HS-27A (cell line): Measurements from ENCODE around the gene FBXW4.

Experiments used
- DNase-seq: peaks from one replicate; pipeline ENCODE4 v3.0.0-alpha.2; 2012; ENCODE audit warnings: low read depth, missing footprints

Gene FBXW4

DNA sequence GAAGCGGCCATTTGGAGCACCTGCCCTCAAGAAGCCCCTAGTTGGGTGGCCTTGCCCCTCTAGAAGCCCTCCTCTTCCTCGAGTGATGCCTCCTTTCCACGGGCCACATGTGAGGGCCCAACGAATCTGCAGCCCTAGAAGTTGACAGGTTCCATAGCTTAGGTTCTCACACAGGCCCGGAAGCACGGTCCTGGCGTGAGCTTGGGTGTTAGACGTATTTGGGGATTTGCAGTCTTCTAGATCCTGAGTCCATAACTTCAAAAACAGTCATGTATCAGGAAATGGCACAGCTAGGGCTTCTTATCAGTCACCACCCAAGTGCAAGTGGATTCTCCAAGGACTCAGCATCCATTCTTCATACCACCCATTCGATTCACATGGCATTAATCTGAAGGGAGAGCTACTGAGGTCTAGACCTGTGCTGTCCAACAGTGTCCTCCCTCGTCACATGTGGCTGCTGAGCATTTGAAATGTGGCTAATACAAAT lies 477 bp upstream of the FBXW4 start:
- no peak for DNase-seq

DNA sequence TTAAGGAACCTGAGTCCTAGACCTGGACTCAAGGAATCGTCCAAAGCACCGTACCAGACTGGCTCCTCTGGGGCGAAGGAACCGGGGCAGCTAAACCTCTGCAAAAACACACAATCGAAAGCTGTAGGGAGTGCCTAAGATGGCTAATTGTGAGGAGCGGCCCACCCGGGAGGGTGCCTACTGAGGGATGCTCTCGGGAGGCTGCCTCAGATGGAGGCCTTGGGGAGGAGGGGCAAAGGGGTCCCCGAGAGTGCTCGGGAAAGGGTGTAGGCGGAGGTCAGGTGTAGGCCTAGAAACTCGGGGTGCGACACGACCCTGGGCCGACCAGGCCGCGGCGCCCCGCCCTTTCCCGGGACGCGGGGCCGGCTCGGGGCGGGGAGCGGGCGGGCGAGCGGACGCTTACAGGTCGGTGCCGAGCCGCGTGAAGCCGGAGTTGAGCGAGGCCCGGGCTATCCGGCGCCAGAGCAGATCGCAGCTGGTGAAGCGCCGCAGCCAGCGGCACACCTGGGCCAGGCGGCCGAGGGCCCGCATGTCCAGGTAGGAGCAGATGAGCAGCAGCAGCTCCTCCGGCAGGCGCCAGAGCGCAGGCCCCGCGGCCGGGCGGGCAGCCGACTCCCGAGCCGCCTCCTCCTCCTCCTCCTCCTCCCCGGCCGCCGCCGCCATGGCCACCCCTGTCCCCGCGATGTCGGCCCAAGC lies 844 bp downstream of the FBXW4 start:
- DNase-seq: no peak

DNA sequence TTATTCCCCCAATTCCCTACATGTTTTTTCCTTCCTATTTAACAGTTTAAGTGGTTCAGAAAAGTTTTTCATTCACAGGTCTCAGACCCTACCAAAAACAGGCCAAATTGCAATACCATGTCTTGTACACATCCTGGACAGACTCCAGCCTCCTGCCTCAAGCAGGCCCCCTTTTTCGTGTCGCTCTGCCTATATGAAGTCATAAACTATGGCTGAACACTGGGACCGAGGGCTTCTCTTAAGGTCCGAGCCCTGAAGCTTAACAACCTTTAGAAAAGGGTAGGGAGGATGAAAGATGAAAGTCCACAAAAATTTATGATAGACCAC lies 1.4 kb downstream of the FBXW4 start:
- no peak for DNase-seq

DNA sequence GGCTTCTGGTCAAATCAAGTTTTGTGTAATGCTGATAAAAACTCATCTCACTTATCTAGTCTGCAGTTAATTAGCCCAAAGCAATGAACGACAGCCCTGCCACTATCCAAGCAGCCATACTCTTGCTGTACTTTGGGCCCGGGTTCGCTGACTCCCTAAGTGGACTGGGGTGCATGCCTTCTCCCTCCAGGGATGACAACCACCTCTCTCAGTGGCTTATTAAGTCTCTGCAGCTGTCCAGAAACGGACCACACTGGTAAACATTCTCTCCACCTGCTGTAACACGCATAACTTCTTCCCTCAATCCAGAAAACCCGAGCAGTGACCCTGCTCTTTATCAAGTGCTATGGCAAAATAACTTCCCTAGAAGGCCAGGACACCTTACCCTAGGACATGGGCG lies 3.9 kb downstream of the FBXW4 start:
- DNase-seq: no peak

DNA sequence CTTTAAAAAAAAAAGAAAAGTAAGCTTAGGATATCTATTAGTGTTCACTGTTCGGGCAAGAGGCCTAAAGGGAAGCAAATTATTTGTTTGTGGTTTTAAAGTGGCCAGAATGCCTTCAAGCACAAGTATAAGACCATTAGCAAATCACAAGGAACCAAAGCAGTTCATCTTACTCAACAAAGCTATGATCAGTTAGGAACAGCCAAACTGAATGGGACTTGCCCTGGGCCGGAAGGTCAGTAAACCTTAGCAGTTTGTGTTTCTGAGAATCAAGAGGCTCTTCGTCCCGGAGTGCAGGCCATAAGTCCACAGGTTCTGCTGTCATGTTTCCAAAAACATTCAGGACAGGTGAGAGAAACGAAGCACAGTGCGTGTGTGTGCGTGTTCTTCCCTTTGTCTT lies 4.5 kb downstream of the FBXW4 start:
- DNase-seq: no peak

DNA sequence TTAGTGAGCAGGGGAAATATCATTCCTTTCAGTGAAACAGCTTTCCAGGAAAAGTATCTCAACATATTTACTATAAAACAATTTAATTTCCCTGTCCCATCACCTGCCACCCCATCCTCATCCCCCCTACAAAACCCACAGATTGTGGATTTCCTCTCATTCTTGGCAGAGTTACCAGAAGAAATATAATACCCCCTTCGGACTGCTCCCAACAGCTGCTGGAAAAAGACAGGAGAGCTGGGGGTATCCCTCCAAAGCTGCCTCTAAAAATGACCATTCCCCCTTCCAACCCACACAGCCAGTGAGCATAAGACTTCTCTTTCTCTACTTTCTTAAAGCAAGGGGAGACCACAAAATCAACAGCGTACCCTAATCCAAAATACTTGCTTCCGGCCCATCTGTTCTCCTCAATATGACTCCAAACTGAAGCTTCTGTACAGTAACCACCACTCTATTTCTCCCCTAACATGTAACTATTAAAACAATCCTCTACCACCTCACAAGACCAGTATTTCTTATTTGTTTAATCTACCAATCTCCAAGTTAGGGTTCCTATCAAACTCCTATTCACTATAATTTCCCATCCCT lies 7.8 kb downstream of the FBXW4 start:
- no peak for DNase-seq

DNA sequence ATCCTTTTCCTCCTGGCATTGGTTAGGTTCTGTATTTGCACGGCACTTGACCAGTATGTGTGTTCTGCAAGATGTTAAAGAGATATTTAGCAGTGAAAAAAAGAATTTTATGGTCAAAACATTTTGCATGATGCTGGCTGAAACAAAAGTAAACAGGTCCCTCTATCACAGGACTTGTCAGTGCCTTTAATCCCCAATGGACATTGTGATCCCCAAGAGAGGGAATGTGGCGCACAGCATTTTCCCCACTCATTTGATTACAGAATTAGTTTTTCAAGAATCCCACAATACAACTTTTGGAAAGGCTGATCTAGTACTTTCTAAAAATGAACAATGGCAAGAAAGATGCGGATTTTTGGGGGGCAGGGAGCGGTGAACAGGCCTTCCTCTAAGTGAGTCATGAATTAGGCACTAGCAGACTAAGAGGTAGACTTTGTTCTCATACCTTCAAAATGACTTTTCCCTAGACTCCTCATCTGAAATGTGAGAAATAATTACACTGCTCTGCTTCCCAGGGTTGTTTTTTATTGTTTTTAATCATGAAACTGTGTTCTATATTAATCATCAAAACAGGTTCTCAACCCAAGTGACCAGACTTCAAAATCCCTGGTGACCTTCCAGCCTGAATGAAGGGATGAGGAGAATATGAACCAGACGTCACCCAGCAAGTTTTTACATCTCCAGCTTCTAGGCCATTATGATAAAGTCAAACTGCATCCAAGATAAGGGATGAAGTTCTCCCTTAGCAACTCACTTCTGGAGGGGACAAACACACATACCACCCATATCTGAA lies 8.6 kb downstream of the FBXW4 start:
- DNase-seq: no peak

DNA sequence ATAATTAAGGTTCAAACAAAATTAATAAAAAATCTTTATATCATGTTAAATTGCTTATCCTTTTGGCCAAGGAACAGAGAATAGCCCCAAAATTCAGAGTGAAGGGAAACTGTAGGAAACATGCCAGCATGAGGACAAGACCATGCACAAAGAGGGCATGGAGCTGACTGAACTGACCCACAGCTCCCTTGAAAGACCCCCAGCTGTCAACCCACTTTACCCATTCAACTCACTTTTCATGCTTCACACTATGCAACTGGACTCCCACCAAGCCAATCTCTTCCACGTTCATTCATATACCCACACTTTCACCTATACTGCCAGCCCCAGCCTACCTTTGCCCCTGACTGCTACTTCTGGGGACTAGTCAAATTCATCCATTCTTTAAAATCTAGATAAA lies 10.2 kb downstream of the FBXW4 start:
- DNase-seq: no peak

DNA sequence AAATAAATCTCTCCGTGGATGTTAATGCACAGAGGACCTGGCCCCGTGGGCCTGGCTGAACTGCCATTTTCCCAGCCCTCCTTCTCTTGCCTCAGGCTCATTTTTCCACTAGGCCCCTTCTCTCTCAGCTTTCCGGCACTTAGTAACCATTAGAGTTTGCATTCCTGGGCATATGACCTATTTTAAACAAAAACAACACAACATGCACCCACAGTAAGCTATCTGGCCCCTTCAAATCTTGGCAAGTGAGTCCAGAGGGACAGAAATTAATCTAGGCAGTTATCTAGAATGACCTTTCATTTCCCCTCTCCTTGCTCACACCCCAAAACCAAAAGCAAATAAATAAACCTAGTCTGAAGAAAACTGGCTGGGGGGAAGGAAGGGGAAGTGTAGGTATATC lies 11.7 kb downstream of the FBXW4 start:
- DNase-seq: no peak

DNA sequence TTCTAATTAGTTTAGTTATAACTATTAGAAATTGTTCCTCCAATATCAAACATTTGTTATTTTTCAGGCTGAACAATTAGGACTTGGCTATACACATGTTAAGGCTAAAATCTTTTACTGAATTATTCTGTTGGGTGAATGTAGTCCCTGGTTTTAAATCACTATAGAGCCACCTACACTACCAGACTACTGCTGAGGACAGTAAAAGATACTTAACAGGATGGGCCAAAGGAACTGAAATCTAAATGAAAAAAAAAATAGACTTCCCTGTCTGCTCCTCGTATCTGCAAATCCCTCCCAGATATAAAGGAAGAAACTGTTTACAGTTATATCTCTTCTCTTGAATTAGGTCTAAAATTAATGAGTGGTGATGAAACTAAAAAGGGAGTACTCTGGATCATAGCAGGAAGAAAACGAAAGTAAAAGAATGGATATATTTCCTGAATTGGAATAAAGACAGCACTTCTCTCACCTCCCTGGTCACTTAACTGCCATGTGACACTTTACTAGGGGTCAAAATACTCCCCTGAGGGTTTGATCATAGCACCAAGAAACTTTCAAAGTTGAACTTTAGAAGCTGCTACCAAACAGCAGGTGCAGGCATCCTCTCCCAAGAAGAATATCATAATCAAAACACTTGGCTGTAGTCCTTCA lies 12.7 kb downstream of the FBXW4 start:
- DNase-seq: no peak

DNA sequence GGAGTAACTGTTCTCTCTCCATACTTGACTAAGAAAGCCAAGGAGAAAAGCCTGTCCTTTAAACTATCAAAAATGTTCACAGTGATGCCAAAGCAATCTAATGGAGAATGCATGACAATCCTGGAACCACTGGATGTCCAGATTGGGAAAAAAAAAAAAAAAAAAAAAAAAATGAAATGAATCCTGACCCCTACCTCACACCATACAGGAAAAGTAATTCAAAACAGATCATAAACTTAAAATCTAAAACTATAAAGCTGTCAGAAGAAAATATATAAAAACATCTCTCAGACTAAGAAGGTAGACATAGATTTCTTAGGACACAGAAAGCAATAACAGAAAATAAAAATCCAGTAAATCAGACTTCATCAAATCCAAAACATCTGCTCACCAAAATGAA lies 18.4 kb downstream of the FBXW4 start:
- no peak for DNase-seq

DNA sequence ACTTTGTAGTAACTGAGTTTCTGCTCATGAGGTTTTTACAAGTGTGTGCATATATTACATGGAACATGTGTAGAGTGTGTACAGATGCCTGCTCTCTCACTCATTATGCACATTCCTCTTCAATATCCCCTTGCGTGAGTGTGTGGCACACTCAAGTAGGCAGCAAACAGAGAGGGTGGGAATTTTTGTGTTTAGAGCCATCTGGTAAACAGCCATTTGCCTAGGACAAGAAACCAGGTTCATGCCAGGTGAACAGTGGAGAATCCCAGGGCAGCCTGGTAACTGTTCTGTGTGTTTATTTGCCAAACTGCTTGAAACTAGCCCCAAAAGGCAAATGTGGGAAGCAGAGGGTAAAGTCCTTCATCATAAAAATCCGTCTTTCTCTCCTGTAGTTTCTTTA lies 19.9 kb downstream of the FBXW4 start:
- DNase-seq: no peak

DNA sequence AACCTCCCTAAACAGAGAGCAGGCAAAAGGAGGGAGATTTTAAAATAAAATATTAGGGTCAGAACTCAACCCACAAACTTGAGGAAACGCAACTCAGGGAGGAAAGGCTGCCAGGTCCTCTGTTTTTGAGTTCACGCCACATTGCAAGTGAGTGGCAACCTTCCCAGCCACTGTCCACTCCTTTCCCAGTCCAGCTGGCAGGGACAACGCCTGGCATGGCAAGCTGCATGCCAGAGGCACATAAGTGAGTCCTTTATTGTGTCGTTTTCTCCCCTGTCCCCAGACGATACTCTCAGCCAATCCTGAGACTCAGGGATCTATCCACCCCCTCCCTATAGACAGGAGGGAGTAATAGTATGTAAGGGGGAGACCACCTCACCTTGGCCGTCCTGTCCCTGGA lies 22.4 kb downstream of the FBXW4 start:
- DNase-seq: no peak

DNA sequence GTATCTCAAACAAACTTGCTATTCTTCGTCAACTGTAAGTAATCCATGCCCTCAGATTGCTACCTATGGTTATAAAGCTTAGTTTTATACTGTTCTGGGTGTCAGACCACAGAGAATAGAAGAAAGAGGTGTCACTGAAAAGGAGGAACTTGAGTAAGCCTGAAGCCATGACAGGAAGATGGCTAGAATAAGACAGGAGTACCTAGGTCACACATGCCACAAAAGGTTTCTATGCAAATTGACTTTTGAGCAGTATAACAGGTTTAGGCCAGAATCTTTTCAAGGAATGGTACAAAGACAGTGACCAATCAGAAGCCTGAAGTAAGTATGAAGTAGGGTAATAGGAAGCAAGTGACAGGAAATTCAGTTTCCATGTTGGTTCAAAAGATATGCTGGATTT lies 23.5 kb downstream of the FBXW4 start:
- no peak for DNase-seq

DNA sequence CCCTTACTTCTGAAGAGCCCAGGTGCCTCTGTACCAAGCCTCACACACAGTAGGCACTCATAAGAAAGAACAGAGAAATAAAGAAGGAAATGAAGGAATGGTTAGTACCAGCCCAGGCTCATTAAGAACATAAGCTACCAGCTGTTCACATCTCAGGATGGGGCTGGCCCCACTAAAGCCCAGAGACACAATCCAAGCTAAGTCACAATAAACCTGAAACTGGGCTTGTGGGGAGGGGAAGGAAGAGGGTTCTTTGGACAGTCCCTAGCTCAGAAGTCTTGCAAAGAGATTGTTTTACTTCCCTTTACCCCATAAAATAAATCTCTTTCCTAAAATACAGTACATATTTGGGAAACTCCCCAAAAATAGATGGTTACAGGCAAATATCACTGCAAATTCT lies 24.3 kb downstream of the FBXW4 start:
- DNase-seq: no peak

DNA sequence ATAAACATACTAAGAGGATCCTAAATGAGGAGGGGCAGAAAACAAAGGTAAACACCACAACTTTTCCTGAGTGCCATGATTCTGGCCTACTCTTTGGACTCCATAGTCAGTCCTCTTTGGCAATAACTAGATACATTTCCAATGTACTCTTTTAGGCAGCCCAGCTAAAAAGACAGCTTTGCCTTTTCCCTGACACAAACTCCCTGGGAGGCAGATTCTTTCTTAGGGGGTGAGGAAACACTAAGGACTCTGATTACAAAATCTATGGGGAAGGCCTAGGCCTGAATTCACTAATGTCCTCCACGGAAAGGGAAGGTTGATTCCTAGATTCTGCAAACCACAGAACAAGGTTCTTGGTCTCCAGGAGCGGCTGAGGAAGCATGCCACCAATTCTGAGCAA lies 25.8 kb downstream of the FBXW4 start:
- no peak for DNase-seq

DNA sequence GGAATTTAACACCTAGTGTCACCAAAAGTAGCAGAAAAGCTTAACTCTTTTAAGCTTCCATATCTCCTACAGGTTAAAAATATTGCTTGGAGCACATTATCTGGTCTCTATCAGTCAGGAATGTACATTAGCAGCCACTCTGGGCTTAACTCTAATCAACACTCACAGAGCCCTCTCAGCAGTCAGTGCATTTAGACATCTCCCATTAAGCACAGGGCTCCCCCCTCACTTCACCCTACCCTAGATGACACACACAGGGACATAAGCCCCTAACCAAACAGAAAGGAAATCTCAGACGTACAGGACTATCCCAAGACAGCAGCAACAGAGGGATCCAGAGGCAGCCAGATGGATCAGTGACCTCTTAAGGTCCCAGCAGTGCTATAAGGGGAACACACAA lies 26.4 kb downstream of the FBXW4 start:
- no peak for DNase-seq

DNA sequence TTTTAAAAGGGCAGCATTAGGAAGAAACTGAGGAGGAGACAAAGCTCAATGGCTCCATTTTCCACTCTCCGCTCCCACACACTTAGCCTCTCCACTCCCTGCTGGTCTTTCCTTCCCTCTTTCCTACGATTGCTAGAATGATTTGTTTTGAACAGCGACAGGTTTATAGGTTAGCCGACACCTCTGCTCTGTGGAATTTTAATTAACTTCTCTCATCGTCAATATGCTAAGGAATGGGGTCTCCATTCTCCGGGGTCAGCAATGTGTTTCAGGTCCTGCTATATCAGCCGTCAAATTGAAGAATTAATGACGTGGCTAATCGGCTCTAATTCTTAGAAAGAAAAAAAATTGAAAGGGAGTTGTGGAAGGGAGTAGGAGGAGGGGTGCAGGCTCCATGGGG lies 28.9 kb downstream of the FBXW4 start:
- no peak for DNase-seq

DNA sequence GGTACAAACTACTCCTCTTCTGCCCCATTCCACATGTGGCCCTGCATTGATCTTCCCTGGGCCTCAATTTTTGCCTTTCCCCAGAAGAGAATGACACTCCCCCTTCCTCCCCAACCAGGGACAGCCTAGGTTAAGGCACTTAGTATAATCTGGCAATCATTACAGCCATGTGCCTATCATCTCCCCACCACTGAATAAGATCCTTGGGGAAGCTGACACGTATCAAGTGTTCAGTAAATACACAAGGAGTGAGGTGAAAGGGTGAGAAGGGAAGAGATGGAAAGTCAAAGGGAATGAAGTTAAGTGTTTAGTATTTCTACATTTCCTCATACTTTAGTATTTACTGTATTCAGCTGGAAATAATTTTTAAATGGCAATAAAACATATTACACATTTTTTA lies 31.9 kb downstream of the FBXW4 start:
- no peak for DNase-seq

DNA sequence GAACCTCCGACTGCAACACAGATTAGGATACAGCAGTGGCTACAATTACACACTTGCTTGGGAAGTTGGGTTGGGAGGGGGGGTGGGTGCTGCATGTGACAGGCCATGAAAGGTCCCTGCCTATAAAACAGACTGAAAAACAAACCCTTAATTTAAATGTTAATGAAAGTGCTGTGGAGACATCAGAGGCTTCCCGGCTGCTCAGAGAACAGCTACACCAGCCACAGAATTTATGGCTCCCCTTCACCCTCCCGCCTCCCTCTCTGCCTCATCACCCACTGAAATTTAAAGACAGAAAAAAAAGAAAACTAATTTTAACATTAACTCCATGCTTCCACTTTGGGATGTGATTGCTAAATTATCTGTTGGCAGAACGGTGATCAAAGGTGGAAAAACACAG lies 34.7 kb downstream of the FBXW4 start:
- no peak for DNase-seq

DNA sequence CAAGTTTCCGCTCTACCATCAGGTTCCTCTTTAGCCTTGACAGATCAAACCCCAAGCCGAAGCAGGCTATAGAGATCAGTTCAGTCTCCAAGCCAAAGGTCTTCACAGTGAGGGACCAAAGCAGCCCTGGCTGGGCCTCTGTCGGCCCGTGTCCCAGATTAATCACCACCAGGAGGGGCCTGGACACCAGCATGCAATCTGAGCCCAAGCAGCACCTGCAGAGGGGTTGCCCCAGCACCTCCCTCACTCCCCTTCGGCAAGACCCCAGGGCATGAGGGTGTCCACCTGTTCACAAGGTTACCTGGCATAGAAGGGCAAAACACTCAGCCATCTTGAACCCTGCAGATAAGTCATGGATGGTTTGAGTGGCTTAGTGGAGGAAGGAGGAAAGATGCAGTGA lies 36.0 kb downstream of the FBXW4 start:
- no peak for DNase-seq

DNA sequence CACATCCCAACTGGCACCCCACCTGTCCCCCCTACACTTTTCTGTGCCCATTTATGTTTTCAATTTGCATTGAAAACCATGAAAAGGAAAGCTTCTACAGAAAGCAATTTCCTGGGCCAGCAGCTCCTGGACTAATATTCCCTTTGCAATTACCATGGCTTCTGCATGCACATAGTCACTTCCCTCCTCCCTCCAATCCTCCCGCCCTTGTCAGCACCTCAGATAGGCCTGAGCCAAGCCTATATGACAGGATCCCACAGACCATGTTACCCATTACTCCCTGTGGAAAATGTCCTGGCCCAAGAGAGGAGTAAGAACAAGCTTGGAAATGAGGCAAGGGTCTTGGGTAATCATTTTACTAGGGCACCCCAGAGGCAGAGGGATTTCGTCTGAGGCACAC lies 38.1 kb downstream of the FBXW4 start:
- DNase-seq: no peak

DNA sequence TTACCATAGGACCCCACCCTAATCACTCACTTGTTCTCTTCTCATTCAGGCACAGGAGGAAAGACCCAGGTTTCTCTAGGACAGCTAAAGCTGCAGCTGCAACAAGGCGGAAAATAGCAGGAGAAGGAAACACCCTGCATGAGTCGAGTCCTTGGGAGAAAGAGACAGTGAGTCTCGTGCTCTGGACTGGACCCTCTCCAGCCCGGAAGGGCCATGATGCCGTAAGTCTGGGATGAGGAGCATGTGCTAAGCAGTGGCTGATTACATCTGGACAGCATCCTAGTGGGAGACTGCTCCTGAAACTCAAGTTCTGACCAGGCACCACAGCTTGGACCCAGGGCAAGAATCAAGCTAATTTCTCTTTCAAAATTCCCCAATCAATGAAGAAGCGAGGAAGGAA lies 39.4 kb downstream of the FBXW4 start:
- no peak for DNase-seq
